HEK293 (cell line): ENCODE measurements around the gene KRT7.

Source experiments
- CTCF ChIA-PET: fragments of 350-600 bp; formaldehyde crosslinking; extraction: SDS; loops from one replicate; lab custom pipeline; 2021; ENCODE audit warnings: antibody characterized with exemption; lab: Yijun Ruan, JAX
- POLR2A ChIA-PET: fragments of 300-600 bp; formaldehyde crosslinking; extraction: SDS; loops from one replicate; lab custom pipeline; 2020; ENCODE audit warnings: antibody characterized with exemption, inconsistent platforms; lab: Yijun Ruan, JAX
- H3K27ac ChIP-seq: fragments of 200-500 bp; sonication (Bioruptor generic); 2 replicates; pipeline ENCODE4 v1.5.1; 2014; ENCODE audit warnings: low read depth, low read length, control low read depth, inconsistent platforms; ENCODE audit errors: extremely low read depth
- H3K36me3 ChIP-seq, 2 experiments: fragments of 200-500 bp in 1 of 2; sonication (Bioruptor generic) in 1 of 2; 1 replicate in 1 of 2; 2 replicates in 1 of 2; pipeline ENCODE4 v1.5.1; 2014 to 2017; ENCODE audit warnings: inconsistent platforms in 2 of 2, low read length in 2 of 2; ENCODE audit not compliant: control insufficient read depth in 2 of 2, insufficient read depth in 1 of 2
- H3K4me1 ChIP-seq: fragments of 200-500 bp; sonication (Bioruptor generic); 2 replicates; pipeline ENCODE4 v1.5.1; 2014; ENCODE audit warnings: mild to moderate bottlenecking, low read length, inconsistent platforms; ENCODE audit not compliant: control insufficient read depth, insufficient read depth
- H3K4me3 ChIP-seq: 2 replicates; pipeline ENCODE4 v1.5.1; 2011; ENCODE audit warnings: low read depth, mild to moderate bottlenecking, control low read depth, low read length, moderate library complexity
- H3K9me3 ChIP-seq: fragments of 200-500 bp; sonication (Bioruptor generic); 2 replicates; pipeline ENCODE4 v1.5.1; 2014; ENCODE audit warnings: low read depth, low read length, inconsistent platforms; ENCODE audit not compliant: control insufficient read depth, insufficient read depth
- EGR2 ChIP-seq: fragments of 450-650 bp; formaldehyde crosslinking; IDR thresholded peaks from 2 replicates; pipeline ENCODE4 v1.5.1; 2016; ENCODE audit warnings: low read depth, missing biosample characterization, missing genetic modification characterization
- GLIS1 ChIP-seq: fragments of 450-650 bp; formaldehyde crosslinking; IDR thresholded peaks from 2 replicates; pipeline ENCODE4 v1.5.1; 2016; ENCODE audit warnings: missing biosample characterization, missing genetic modification characterization
- MYNN ChIP-seq: fragments of 450-650 bp; formaldehyde crosslinking; IDR thresholded peaks from 2 replicates; pipeline ENCODE4 v1.5.1; 2016; ENCODE audit warnings: missing biosample characterization, missing genetic modification characterization, borderline replicate concordance
- OSR2 ChIP-seq: fragments of 450-650 bp; formaldehyde crosslinking; IDR thresholded peaks from 2 replicates; pipeline ENCODE4 v1.5.1; 2016; ENCODE audit warnings: missing biosample characterization, missing genetic modification characterization
- SP7 ChIP-seq: fragments of 450-650 bp; formaldehyde crosslinking; IDR thresholded peaks from 2 replicates; pipeline ENCODE4 v1.5.1; 2016; ENCODE audit warnings: missing biosample characterization, missing genetic modification characterization
- TCF7L2 ChIP-seq: IDR thresholded peaks from 2 replicates; pipeline ENCODE4 v1.6.1; 2011; ENCODE audit warnings: low read depth, mild to moderate bottlenecking, inconsistent platforms, low read length, moderate library complexity, borderline replicate concordance
- ZIC2 ChIP-seq: fragments of 450-650 bp; formaldehyde crosslinking; IDR thresholded peaks from 2 replicates; pipeline ENCODE4 v1.5.1; 2016; ENCODE audit warnings: missing biosample characterization, missing genetic modification characterization
- ZNF121 ChIP-seq: fragments of 450-650 bp; formaldehyde crosslinking; IDR thresholded peaks from 2 replicates; pipeline ENCODE4 v1.5.1; 2016; ENCODE audit warnings: missing biosample characterization, missing genetic modification characterization
- ZNF133 ChIP-seq: fragments of 450-650 bp; formaldehyde crosslinking; IDR thresholded peaks from 2 replicates; pipeline ENCODE4 v1.5.1; 2016; ENCODE audit warnings: missing biosample characterization, missing genetic modification characterization
- ZNF155 ChIP-seq: fragments of 450-650 bp; formaldehyde crosslinking; IDR thresholded peaks from 2 replicates; pipeline ENCODE4 v1.5.1; 2016; ENCODE audit warnings: missing biosample characterization, missing genetic modification characterization
- ZNF501 ChIP-seq: fragments of 450-650 bp; formaldehyde crosslinking; IDR thresholded peaks from 2 replicates; pipeline ENCODE4 v1.5.1; 2016; ENCODE audit warnings: missing biosample characterization, missing genetic modification characterization
- ZNF561 ChIP-seq: fragments of 450-650 bp; IDR thresholded peaks from 2 replicates; pipeline ENCODE4 v1.5.1; 2018; ENCODE audit warnings: missing biosample characterization, missing genetic modification characterization, borderline replicate concordance
- ZNF623 ChIP-seq: fragments of 450-650 bp; formaldehyde crosslinking; IDR thresholded peaks from 2 replicates; pipeline ENCODE4 v1.5.1; 2016; ENCODE audit warnings: missing biosample characterization, missing genetic modification characterization
- ZNF626 ChIP-seq: fragments of 450-650 bp; sonication (Bioruptor Pico); formaldehyde crosslinking; IDR thresholded peaks from 2 replicates; pipeline ENCODE4 v1.5.1; 2018; ENCODE audit warnings: missing biosample characterization, missing genetic modification characterization, inconsistent platforms
- ZNF791 ChIP-seq: fragments of 450-650 bp; formaldehyde crosslinking; IDR thresholded peaks from 2 replicates; pipeline ENCODE4 v1.5.1; 2016; ENCODE audit warnings: missing biosample characterization, missing genetic modification characterization
- TF ChIP-seq, protein P1 (sequence below): fragments of 450-650 bp; formaldehyde crosslinking; IDR thresholded peaks from 2 replicates; pipeline ENCODE4 v1.5.1; 2016; ENCODE audit warnings: missing biosample characterization, missing genetic modification characterization
- TF ChIP-seq, protein P2 (sequence below): fragments of 450-650 bp; formaldehyde crosslinking; IDR thresholded peaks from 2 replicates; pipeline ENCODE4 v1.5.1; 2016; ENCODE audit warnings: missing biosample characterization, missing genetic modification characterization
- TF ChIP-seq, protein P3 (sequence below): fragments of 450-650 bp; formaldehyde crosslinking; IDR thresholded peaks from 2 replicates; pipeline ENCODE4 v1.5.1; 2016; ENCODE audit warnings: missing biosample characterization, missing genetic modification characterization
- TF ChIP-seq, protein P4 (sequence below): fragments of 450-650 bp; formaldehyde crosslinking; IDR thresholded peaks from 2 replicates; pipeline ENCODE4 v1.5.1; 2016; ENCODE audit warnings: missing biosample characterization, missing genetic modification characterization
- TF ChIP-seq, protein P5 (sequence below): fragments of 450-650 bp; formaldehyde crosslinking; IDR thresholded peaks from 2 replicates; pipeline ENCODE4 v1.5.1; 2016; ENCODE audit warnings: missing biosample characterization, missing genetic modification characterization
- TF ChIP-seq, protein P6 (sequence below): fragments of 450-650 bp; formaldehyde crosslinking; IDR thresholded peaks from 2 replicates; pipeline ENCODE4 v1.5.1; 2017; ENCODE audit warnings: missing biosample characterization, missing genetic modification characterization

KRT7 gene

DNA sequence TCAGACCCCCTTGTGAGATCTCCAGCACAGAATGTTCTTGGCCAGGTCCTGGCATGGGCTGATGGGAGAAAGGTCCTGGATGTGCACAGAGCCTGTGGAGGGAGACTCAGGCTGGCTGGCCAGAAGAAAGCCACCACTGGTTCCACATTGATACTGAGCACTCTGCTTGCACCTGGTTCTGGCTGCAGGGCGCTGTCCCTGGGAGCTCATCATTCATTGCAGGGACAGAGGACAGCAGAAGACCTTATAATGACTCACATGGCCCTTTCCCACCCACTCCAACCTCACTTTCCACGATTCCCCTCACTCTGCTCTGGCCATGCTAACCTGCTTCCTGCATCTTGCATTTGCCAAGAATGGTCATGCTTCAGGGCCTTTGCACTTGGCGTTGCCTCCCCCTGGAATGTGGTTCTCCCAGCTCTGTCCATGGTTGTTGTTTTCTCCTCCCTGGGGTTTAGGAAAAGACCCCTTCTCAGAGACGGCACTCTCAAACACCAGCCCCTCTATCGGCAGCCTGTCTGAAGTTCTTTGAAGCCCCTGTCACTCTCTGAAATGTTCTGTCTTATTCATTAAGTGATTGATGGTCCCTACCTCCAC lies 10.3 kb downstream of the KRT7 start:
- POLR2A ChIA-PET, result interaction anchor here (1.4 kb wide), 1 partner anchor 37 kb away, joined by 3 read pairs; no protein-coding TSS in a partner anchor
- CTCF ChIA-PET, result interaction anchor here (0.8 to 4.2 kb wide), 7 partner anchors 17 to 636 kb away, joined by 3 to 22 read pairs (median 3); no protein-coding TSS in a partner anchor
- no peaks in the 10 kb centered on the region for H3K9me3 ChIP-seq
- no peak overlapping the region; the same call in 1 of the 2 replicates for H3K27ac ChIP-seq
- H3K4me3 ChIP-seq, result no peak overlapping the region
- TF ChIP-seq ZNF501 (tag by site-specific recombination), result no peak
- no peak for TF ChIP-seq TCF7L2
- TF ChIP-seq, protein P1, sequence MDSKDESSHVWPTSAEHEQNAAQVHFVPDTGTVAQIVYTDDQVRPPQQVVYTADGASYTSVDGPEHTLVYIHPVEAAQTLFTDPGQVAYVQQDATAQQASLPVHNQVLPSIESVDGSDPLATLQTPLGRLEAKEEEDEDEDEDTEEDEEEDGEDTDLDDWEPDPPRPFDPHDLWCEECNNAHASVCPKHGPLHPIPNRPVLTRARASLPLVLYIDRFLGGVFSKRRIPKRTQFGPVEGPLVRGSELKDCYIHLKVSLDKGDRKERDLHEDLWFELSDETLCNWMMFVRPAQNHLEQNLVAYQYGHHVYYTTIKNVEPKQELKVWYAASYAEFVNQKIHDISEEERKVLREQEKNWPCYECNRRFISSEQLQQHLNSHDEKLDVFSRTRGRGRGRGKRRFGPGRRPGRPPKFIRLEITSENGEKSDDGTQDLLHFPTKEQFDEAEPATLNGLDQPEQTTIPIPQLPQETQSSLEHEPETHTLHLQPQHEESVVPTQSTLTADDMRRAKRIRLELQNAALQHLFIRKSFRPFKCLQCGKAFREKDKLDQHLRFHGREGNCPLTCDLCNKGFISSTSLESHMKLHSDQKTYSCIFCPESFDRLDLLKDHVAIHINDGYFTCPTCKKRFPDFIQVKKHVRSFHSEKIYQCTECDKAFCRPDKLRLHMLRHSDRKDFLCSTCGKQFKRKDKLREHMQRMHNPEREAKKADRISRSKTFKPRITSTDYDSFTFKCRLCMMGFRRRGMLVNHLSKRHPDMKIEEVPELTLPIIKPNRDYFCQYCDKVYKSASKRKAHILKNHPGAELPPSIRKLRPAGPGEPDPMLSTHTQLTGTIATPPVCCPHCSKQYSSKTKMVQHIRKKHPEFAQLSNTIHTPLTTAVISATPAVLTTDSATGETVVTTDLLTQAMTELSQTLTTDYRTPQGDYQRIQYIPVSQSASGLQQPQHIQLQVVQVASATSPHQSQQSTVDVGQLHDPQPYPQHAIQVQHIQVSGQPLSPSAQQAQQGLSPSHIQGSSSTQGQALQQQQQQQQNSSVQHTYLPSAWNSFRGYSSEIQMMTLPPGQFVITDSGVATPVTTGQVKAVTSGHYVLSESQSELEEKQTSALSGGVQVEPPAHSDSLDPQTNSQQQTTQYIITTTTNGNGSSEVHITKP (tag by site-specific recombination), result 0 out of 2 replicates have a peak, but pooled peaks have one; percentile 14
- TF ChIP-seq, protein P2, sequence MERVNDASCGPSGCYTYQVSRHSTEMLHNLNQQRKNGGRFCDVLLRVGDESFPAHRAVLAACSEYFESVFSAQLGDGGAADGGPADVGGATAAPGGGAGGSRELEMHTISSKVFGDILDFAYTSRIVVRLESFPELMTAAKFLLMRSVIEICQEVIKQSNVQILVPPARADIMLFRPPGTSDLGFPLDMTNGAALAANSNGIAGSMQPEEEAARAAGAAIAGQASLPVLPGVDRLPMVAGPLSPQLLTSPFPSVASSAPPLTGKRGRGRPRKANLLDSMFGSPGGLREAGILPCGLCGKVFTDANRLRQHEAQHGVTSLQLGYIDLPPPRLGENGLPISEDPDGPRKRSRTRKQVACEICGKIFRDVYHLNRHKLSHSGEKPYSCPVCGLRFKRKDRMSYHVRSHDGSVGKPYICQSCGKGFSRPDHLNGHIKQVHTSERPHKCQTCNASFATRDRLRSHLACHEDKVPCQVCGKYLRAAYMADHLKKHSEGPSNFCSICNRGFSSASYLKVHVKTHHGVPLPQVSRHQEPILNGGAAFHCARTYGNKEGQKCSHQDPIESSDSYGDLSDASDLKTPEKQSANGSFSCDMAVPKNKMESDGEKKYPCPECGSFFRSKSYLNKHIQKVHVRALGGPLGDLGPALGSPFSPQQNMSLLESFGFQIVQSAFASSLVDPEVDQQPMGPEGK (tag by site-specific recombination), result no peak
- TF ChIP-seq, protein P3, sequence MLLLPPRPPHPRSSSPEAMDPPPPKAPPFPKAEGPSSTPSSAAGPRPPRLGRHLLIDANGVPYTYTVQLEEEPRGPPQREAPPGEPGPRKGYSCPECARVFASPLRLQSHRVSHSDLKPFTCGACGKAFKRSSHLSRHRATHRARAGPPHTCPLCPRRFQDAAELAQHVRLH, result no peak
- TF ChIP-seq, protein P4, sequence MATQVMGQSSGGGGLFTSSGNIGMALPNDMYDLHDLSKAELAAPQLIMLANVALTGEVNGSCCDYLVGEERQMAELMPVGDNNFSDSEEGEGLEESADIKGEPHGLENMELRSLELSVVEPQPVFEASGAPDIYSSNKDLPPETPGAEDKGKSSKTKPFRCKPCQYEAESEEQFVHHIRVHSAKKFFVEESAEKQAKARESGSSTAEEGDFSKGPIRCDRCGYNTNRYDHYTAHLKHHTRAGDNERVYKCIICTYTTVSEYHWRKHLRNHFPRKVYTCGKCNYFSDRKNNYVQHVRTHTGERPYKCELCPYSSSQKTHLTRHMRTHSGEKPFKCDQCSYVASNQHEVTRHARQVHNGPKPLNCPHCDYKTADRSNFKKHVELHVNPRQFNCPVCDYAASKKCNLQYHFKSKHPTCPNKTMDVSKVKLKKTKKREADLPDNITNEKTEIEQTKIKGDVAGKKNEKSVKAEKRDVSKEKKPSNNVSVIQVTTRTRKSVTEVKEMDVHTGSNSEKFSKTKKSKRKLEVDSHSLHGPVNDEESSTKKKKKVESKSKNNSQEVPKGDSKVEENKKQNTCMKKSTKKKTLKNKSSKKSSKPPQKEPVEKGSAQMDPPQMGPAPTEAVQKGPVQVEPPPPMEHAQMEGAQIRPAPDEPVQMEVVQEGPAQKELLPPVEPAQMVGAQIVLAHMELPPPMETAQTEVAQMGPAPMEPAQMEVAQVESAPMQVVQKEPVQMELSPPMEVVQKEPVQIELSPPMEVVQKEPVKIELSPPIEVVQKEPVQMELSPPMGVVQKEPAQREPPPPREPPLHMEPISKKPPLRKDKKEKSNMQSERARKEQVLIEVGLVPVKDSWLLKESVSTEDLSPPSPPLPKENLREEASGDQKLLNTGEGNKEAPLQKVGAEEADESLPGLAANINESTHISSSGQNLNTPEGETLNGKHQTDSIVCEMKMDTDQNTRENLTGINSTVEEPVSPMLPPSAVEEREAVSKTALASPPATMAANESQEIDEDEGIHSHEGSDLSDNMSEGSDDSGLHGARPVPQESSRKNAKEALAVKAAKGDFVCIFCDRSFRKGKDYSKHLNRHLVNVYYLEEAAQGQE (tag by site-specific recombination), result peak; percentile 89
- TF ChIP-seq ZNF133, result no peak
- no peak for TF ChIP-seq ZNF561 (tag by site-specific recombination)
- TF ChIP-seq, protein P5, sequence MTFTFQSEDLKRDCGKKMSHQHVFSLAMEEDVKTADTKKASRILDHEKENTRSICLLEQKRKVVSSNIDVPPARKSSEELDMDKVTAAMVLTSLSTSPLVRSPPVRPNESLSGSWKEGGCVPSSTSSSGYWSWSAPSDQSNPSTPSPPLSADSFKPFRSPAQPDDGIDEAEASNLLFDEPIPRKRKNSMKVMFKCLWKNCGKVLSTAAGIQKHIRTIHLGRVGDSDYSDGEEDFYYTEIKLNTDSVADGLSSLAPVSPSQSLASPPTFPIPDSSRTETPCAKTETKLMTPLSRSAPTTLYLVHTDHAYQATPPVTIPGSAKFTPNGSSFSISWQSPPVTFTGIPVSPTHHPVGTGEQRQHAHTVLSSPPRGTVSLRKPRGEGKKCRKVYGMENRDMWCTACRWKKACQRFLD (tag by site-specific recombination), result no peak
- no peak for TF ChIP-seq ZIC2
- H3K4me1 ChIP-seq, result peaks cover 18% of the 10 kb centered on the region
- no peaks in the 10 kb centered on the region for H3K36me3 ChIP-seq

DNA sequence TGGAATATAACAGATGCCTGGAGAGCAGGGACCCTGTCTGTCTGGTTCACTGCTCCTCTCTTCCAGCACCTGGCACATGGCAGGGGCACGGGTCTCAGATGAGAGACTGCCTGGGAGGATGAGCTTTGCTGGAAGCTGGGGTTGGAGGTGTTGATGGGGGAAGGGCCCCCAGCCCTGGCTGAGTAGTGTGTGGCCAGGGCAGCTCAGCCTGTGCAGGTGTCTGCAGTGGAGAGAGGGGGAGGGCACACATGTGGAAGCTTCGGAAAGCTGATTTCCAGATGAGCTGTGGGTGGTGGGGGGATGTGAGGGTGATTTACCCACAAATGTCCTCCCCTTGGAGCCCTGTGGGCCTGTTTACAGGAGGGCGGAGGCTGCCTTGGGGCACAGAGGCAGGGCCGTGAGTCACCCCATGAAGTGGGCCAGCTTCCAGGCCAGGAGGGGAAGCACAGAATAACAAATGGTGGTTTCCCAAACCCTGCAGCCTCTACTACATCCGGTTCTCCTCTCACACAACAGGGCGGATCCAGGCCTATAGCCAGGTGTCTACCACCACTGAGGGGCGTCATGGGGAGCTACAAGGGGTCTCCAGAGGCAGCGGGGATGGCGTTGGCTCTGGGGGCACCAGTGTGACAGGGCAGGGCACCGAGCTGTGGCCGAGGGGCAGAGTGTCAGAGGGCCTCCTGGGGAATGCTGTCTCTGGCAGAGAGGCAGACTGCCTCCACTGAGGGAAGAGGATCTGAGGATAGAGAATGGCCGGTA lies 11.0 kb downstream of the KRT7 start:
- POLR2A ChIA-PET, result interaction anchor here (0.7 to 1.4 kb wide), 2 partner anchors 36 to 86 kb away, joined by 3 read pairs; no protein-coding TSS in a partner anchor
- Histone ChIP-seq H3K27ac (peak overlapping the region; percentile 39; the same call in 1 of the 2 replicates), H3K36me3 (no peaks in the 10 kb centered on the region), H3K9me3 (no peaks in the 10 kb centered on the region), H3K4me1 (peaks cover 18% of the 10 kb centered on the region), H3K4me3 (no peak overlapping the region)
- CTCF ChIA-PET, result interaction anchor here (0.5 to 4.2 kb wide), 14 partner anchors 9 to 636 kb away, joined by 3 to 22 read pairs (median 3); no protein-coding TSS in a partner anchor
- TF ChIP-seq OSR2 (tag by site-specific recombination) (peak; percentile 60), EGR2 (tag by site-specific recombination) (peak; percentile 87), ZNF626 (tag by site-specific recombination) (no peak), GLIS1 (tag by site-specific recombination) (peak; percentile 34; the same call in 1 of the 2 replicates), SP7 (tag by site-specific recombination) (peak; percentile 47), MYNN (tag by site-specific recombination) (no peak), ZNF623 (tag by site-specific recombination) (no peak), ZNF155 (no peak), ZNF121 (no peak), ZNF791 (tag by site-specific recombination) (no peak), ZIC2 (peak; percentile 40; the same call in 1 of the 2 replicates)
- TF ChIP-seq, protein P6, sequence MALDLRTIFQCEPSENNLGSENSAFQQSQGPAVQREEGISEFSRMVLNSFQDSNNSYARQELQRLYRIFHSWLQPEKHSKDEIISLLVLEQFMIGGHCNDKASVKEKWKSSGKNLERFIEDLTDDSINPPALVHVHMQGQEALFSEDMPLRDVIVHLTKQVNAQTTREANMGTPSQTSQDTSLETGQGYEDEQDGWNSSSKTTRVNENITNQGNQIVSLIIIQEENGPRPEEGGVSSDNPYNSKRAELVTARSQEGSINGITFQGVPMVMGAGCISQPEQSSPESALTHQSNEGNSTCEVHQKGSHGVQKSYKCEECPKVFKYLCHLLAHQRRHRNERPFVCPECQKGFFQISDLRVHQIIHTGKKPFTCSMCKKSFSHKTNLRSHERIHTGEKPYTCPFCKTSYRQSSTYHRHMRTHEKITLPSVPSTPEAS (tag by site-specific recombination), result no peak
